NOMO-1 treated with dmso at 0.1 percent for 144 hours (cell line): ENCODE results near the gene KCTD15.

ENCODE experiments used
- DNase-seq: peaks from one replicate; lab custom pipeline; 2025; ENCODE audit not compliant: unreplicated experiment; lab: John Stamatoyannopoulos, UW

Gene KCTD15

GRCh38 chr19:33845498-33845897, 48.8 kb downstream of the KCTD15 start:
- no peak for DNase-seq

DNA sequence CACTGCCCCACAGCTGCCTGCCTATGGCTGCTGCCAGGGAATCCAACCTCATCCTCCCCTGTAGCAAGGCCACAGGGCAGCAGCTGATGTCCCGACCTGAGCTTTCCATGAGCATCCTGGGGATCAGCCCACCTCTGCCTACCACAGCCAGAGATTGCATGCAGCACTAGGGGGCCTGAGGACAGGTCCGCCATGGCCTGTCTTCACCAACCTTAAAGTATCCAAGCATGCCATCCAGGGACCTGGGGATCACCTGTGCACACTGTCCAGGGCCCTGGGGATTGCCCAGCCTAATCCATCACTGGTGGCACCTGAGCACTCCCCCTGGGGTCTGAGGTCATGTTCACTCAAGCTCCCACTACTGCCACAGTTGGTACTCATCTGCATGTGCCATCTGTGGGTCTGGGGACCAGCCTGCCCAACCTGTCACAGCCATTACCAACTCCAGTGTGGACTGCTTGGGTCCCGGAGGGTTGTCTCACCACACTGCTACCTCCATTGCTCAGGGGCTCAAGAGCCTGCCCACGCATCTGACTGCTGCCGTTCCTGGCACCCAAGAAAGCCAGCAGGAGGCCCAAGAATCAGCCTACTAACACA, 53.0 kb downstream of the KCTD15 start:
- no peak for DNase-seq

- DNase-seq, result no peak
Observed at GRCh38 chr19:33859016-33859415, 62.3 kb downstream of the KCTD15 start.

DNA sequence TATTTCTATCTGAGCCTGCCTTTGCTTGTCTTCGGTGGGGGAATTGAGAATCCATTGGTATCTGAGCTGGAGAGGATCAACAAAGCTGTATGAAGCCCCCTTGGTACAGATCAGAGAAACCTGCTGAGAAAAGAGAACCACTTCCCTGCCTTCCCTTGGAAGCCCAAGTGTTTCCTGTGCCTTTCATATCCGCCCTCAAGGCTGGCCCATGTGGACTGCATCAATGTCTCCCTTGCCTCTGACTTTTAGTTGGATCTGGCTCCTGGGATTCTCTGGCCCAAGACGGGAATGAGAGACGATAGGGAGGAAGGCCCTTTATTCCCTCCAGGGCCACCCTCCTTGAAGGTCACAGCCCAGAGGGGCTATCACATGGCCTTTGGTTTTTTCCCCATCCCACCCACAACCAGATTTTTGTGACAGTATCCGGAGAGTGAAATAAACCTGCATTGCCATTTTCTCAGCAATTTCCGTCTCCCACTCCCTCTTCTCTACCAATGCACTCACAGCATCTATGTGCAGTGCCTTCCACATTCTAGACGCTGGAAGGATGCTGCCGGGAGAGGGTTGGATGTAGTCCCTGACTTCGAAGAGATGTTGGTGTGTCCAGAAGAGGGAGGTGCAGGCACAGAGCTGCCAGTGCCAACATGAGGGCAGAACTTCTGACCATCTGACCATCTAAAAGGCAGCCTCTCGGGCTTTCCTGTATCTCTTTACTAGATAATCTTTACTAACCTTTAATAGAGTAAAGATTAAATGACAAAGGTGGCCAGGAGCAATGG, 63.8 kb downstream of the KCTD15 start:
- DNase-seq, result no peak

DNA sequence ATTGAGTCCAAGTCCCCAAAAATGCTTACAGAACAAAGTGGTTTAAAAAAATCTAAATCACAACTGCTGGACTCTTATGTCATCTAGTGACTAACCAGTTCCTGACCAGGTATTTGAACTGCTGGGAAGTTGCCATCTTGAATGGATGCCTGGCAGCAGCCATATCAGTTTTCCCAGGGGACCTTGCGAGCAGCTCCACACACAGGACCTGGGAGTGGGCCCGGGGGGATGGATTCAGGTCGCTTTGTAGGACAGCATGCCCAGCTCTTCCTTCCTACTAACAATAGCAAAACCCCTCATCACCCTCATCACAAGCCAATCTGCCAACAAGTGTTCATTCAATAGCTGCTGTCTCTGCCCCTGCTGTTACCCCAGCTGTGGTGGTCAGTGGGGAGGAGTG, 65.3 kb downstream of the KCTD15 start:
- DNase-seq, result no peak

- no peak for DNase-seq
Observed at GRCh38 chr19:33862981-33863380, 66.3 kb downstream of the KCTD15 start.

DNA sequence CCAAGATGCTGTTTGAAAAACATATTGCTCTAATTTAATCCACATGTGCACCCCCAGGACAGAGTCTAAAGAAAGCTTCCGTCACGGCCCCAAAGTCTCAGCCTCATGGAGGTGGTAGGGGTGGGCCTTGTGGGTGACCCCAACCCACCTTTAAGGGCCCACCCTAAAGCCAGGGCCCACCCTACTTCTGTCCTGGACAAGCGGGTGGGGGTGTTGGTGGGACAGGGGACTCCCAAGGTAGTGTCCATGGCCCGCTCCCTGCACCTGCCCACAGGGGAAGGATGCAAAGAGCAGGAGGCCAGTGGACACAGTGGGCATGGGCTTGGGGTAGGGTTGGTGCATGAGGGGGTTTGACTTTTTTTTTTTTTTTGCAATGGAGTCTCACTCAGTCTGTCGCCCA, 66.8 kb downstream of the KCTD15 start:
- DNase-seq, result no peak

DNA sequence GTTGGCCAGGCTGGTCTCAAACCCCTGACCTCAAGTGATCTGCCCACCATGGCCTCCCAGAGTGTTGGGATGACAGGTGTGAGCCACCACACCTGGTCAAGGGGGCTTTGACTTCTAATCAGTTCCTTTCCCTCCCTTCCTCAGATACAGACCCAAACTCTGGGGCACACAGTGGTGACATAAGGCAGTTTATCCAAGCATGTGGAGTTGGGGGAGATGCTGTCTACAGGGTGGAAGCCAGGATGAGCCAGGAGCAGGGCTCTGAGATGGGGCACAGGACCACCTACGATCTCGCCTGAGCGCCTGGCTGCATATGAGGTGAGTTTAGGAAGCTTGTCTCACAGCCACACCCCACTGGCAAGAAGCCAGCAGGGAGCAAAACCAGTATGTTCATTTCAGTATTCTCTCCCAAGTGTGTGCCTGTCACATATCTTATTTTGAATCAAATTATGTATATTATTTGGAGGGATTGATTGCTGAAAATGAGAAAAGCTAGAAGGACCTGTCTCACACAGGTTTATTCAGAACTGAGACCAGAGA, 67.7 kb downstream of the KCTD15 start:
- no peak for DNase-seq

- DNase-seq, result no peak
Observed at GRCh38 chr19:33865306-33865705, 68.6 kb downstream of the KCTD15 start.
